Loucy (cell line): Measurements from ENCODE around the gene EZH1.

ENCODE experiments used
- H2AFZ ChIP-seq: fragments of 200-600 bp; sonication (generic); 2 replicates; pipeline ENCODE4 v1.6.0; 2016; ENCODE audit warnings: antibody characterized with exemption, mild to moderate bottlenecking, low read length, moderate library complexity
- H3F3A ChIP-seq: fragments of 200-600 bp; 2 replicates; pipeline ENCODE4 v1.6.0; 2016; ENCODE audit warnings: antibody characterized with exemption, low read depth, mild to moderate bottlenecking
- H3K27me3 ChIP-seq: fragments of 200-600 bp; sonication (generic); 2 replicates; pipeline ENCODE4 v1.6.1; 2014; ENCODE audit warnings: low read length, mild to moderate bottlenecking; ENCODE audit not compliant: insufficient read depth, poor library complexity, severe bottlenecking
- H3K36me3 ChIP-seq: fragments of 200-600 bp; sonication (generic); 2 replicates; pipeline ENCODE4 v1.6.1; 2016; ENCODE audit warnings: low read length; ENCODE audit not compliant: insufficient read depth
- H3K4me1 ChIP-seq: fragments of 200-600 bp; sonication (generic); 2 replicates; pipeline ENCODE4 v1.5.1; 2014; ENCODE audit warnings: low read length, mild to moderate bottlenecking; ENCODE audit not compliant: insufficient read depth, poor library complexity, severe bottlenecking
- H3K4me2 ChIP-seq: fragments of 200-600 bp; sonication (generic); 2 replicates; pipeline ENCODE4 v1.6.0; 2014; ENCODE audit warnings: antibody characterized with exemption, low read length, low read depth, mild to moderate bottlenecking; ENCODE audit not compliant: poor library complexity, severe bottlenecking
- H3K4me3 ChIP-seq: fragments of 200-600 bp; sonication (generic); 2 replicates; pipeline ENCODE4 v1.5.1; 2014; ENCODE audit warnings: low read length, mild to moderate bottlenecking, mixed read lengths; ENCODE audit not compliant: poor library complexity, severe bottlenecking
- H3K79me2 ChIP-seq: fragments of 200-600 bp; sonication (generic); 2 replicates; pipeline ENCODE4 v1.6.1; 2014; ENCODE audit warnings: low read length; ENCODE audit not compliant: insufficient read depth
- H3K9ac ChIP-seq: fragments of 200-600 bp; sonication (generic); 2 replicates; pipeline ENCODE4 v1.6.0; 2014; ENCODE audit warnings: mild to moderate bottlenecking, low read depth, low read length, moderate library complexity; ENCODE audit not compliant: poor library complexity, severe bottlenecking
- H3K9me2 ChIP-seq: fragments of 200-600 bp; sonication (generic); replicated peaks from 2 replicates; pipeline ENCODE4 v1.6.1; 2016; ENCODE audit warnings: low read depth, low read length, mixed read lengths
- H3K9me3 ChIP-seq: fragments of 200-600 bp; sonication (generic); 2 replicates; pipeline ENCODE4 v1.6.1; 2014; ENCODE audit warnings: mild to moderate bottlenecking, antibody characterized with exemption, low read length, low read depth; ENCODE audit not compliant: insufficient read depth
- H4K20me1 ChIP-seq: fragments of 200-600 bp; sonication (generic); 2 replicates; pipeline ENCODE4 v1.6.0; 2014; ENCODE audit warnings: antibody characterized with exemption, low read length, mild to moderate bottlenecking; ENCODE audit not compliant: insufficient read depth, poor library complexity, severe bottlenecking
- CTCF ChIP-seq: fragments of 200-600 bp; sonication (generic); conservative IDR thresholded peaks from 2 replicates; pipeline ENCODE4 v1.5.1; 2014; ENCODE audit warnings: mild to moderate bottlenecking, antibody characterized with exemption, low read length
- EZH2phosphoT487 ChIP-seq: fragments of 200-600 bp; IDR thresholded peaks from 2 replicates; pipeline ENCODE4 v1.6.1; 2018; ENCODE audit warnings: antibody characterized with exemption, mild to moderate bottlenecking, moderate library complexity, borderline replicate concordance

Gene EZH1

DNA sequence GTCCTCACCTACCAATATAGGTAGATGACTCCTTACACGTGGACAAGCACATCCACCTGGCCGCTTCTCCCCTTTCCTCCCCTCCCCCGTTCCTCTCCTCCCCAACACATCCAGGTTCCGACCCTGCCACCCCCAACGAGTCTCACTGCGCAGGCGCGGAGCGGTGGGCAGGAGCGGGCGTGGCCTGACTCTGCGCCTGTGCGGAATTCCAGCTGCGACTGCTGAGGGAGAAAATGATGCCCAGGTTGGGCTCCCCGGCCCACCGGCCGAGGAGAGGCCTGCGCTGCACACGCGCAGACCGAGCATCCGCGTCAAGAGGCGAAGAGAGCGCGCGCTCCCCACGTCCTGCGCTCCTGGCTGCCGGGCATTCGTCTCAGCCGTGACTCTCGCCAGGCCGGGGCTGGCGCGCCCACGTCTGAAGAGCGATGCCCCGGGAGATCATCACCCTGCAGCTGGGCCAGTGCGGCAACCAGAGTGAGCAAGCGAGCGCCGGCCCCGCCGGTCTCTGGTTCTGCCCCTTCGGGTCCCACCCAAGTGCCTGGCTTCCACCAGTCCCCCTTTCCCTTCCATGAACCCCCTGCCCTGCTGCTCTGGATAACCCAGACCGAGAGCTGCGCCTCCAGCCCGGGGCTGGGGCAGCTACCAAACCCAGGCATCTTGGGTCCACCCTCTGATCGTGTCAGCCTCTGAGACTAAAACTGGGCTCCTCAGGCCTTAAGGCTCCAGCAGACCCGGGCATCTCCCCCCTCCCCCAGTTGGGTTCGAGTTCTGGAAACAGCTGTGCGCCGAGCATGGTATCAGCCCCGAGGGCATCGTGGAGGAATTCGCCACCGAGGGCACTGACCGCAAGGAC lies 85.5 kb downstream of the EZH1 start, which contains the start of gene TUBG2:
TUBG2 (plus strand) TSS at position 206 of the 853 bp plus-strand sequence; CDS start at position 426, 220 bp downstream.
- no peaks in the 10 kb centered on the region for H3K36me3 ChIP-seq
- no peaks in the 10 kb centered on the region for H4K20me1 ChIP-seq
- H3K9ac ChIP-seq, result peak within 1 kb of the TSS; percentile 73
- H3K4me2 ChIP-seq, result peak within 1 kb of the TSS; percentile 68
- no peaks in the 10 kb centered on the region for H3K9me3 ChIP-seq
- H3K79me2 ChIP-seq, result peaks cover 3% of the 10 kb centered on the region; the same call in 1 of the 2 replicates
- H3K4me3 ChIP-seq, result peak within 1 kb of the TSS; percentile 75
- peaks cover 13% of the 10 kb centered on the region for H3K4me1 ChIP-seq
- no peak for TF ChIP-seq CTCF
- no peak for TF ChIP-seq EZH2phosphoT487
- H3K27me3 ChIP-seq, result no peaks in the 10 kb centered on the region
- no peaks in the 10 kb centered on the region for H3F3A ChIP-seq
- peak within 1 kb of the TSS; percentile 95 for H2AFZ ChIP-seq
- H3K9me2 ChIP-seq, result no peaks in the 10 kb centered on the region

DNA sequence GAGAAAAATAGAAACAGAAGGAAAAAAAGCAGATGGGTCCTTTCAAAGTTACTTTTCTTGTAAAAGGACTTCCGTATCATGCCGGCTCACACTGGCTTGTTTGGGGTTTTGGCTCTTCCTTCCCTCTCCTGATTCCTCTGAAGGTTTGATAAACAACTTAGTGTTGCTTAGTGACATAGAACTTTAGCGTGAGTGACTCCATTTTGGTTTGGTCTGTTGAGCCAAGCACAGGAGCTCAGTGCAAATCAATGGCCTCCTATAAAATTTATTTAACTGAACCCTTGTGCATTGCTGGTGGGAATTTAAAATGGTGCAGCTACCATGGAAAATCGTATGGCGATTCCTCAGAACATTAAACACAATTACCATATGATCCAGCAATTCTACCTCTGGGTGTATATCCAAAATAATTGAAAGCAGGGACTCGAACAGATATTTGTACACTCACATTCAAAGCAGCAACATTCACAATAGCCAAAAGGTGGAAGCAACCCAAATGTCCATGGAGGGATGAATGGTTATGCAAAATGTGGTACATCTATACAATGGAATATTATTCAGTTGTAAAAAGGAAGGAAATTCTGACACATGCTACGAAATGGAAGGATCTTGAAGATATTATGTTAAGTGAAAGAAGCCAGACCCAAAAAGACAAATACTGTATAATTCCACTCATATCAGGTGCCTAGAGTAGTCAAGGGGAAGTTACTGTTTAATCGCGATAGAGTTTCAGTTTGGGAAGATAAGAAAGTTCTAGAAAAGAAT lies 86.8 kb downstream of the EZH1 start:
- peak overlapping the region; percentile 68 for H3K4me2 ChIP-seq

DNA sequence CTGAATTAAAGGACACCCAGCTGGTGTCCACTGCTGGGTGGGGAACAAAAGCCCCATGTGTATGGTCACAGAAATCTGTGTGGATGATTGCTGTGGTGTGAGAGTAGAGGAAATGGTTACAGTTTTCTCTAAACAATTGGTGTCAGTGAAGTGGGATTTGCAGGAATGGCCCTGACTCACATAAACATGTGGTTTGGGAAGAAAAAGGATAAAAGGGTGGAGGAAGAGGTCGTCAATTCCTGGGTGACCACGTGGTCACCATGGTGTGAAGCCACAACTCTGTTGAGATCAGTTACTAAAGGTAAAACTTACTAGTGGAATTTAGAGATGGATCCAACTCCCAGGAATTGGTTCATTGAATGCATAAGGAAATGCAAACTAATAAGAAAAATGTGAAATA lies 89.3 kb downstream of the EZH1 start:
- H3K4me2 ChIP-seq, result no peak overlapping the region
- H3K9me2 ChIP-seq, result no peaks in the 10 kb centered on the region
- H3K4me1 ChIP-seq, result peaks cover 12% of the 10 kb centered on the region
- TF ChIP-seq CTCF (no peak), EZH2phosphoT487 (no peak)
- no peak overlapping the region for H3K9ac ChIP-seq
- no peaks in the 10 kb centered on the region for H3K9me3 ChIP-seq
- no peaks in the 10 kb centered on the region for H3K36me3 ChIP-seq
- H3F3A ChIP-seq, result no peaks in the 10 kb centered on the region
- no peaks in the 10 kb centered on the region for H4K20me1 ChIP-seq
- no peak overlapping the region for H2AFZ ChIP-seq
- H3K79me2 ChIP-seq, result peaks cover 3% of the 10 kb centered on the region; the same call in 1 of the 2 replicates
- no peaks in the 10 kb centered on the region for H3K27me3 ChIP-seq
- no peak overlapping the region for H3K4me3 ChIP-seq

More for the DNA sequence above, 86.8 kb downstream of the EZH1 start:
- TF ChIP-seq EZH2phosphoT487, result no peak
- no peak for TF ChIP-seq CTCF
- no peaks in the 10 kb centered on the region for H4K20me1 ChIP-seq
- H2AFZ ChIP-seq, result no peak overlapping the region
- H3K9me2 ChIP-seq, result no peaks in the 10 kb centered on the region
- no peaks in the 10 kb centered on the region for H3F3A ChIP-seq
- peaks cover 13% of the 10 kb centered on the region for H3K4me1 ChIP-seq
- H3K9me3 ChIP-seq, result no peaks in the 10 kb centered on the region
- peaks cover 3% of the 10 kb centered on the region; the same call in 1 of the 2 replicates for H3K79me2 ChIP-seq
- H3K36me3 ChIP-seq, result no peaks in the 10 kb centered on the region
- no peak overlapping the region for H3K9ac ChIP-seq
- H3K27me3 ChIP-seq, result no peaks in the 10 kb centered on the region
- H3K4me3 ChIP-seq, result no peak overlapping the region
